H1 (cell line): ENCODE measurements around the gene MSTN. TPM values are rescaled to one million over a fixed set of nuclear protein-coding genes. Genes with fewer than 3 reads are reported as not detected.

ENCODE experiments used
- CTCF ChIA-PET: fragments of 300-600 bp; sonication (Branson Sonifier 250); formaldehyde crosslinking; loops from one replicate; lab custom pipeline; 2021; ENCODE audit not compliant: partially characterized antibody; lab: Charles Lee
- POLR2A ChIA-PET: fragments of 300-600 bp; sonication (Branson Sonifier 250); formaldehyde crosslinking; loops from one replicate; lab custom pipeline; 2021; ENCODE audit warnings: inconsistent platforms; ENCODE audit not compliant: partially characterized antibody; lab: Charles Lee
- DNase-seq, 2 experiments: peaks; one replicate each; pipeline versions ENCODE4 v3.0.0 to v3.0.0-alpha.2; 2010 to 2022; ENCODE audit warnings: low spot score in 2 of 2, low read depth in 1 of 2, mixed read lengths in 1 of 2
- FAIRE-seq: peaks from 2 replicates; lab custom pipeline; 2011; peaks lifted over from hg19 to GRCh38; lab: Jason Lieb, UNC
- H2AFZ ChIP-seq: 2 replicates; pipeline ENCODE4 v1.8.1; 2012; ENCODE audit warnings: low read length, inconsistent platforms
- H2AK5ac ChIP-seq: 2 replicates; pipeline ENCODE4 v1.6.1; 2013; ENCODE audit warnings: low read depth, low read length
- H2BK120ac ChIP-seq: replicated peaks from 2 replicates; pipeline ENCODE3; 2013; ENCODE audit warnings: low read depth, low read length, inconsistent platforms
- H2BK12ac ChIP-seq: 2 replicates; pipeline ENCODE4 v1.6.1; 2013; ENCODE audit warnings: low read depth, low read length
- H2BK15ac ChIP-seq: 2 replicates; pipeline ENCODE4 v1.6.1; 2013; ENCODE audit warnings: low read length
- H2BK20ac ChIP-seq: 2 replicates; pipeline ENCODE4 v1.6.1; 2013; ENCODE audit warnings: low read length
- H2BK5ac ChIP-seq: 2 replicates; pipeline ENCODE4 v1.6.1; 2013; ENCODE audit warnings: low read depth, low read length
- H3K14ac ChIP-seq: 2 replicates; pipeline ENCODE4 v1.6.1; 2013; ENCODE audit warnings: inconsistent platforms; ENCODE audit not compliant: insufficient read length
- H3K18ac ChIP-seq: 2 replicates; pipeline ENCODE4 v1.6.1; 2013; ENCODE audit warnings: low read length; ENCODE audit errors: extremely low read depth
- H3K23ac ChIP-seq: 2 replicates; pipeline ENCODE4 v1.6.1; 2013; ENCODE audit warnings: inconsistent platforms; ENCODE audit not compliant: insufficient read length
- H3K23me2 ChIP-seq: 2 replicates; pipeline ENCODE4 v1.6.1; 2013; ENCODE audit warnings: low read depth, low read length
- H3K27ac ChIP-seq: 2 replicates; pipeline ENCODE4 v1.6.1; 2011; ENCODE audit warnings: low read depth, low read length, inconsistent platforms
- H3K27me3 ChIP-seq, 4 experiments: replicated peaks in 1 of 4; 1 replicate in 1 of 4; 2 replicates in 3 of 4; pipeline versions ENCODE4 v1.6.1 to v1.8.1; 2011 to 2013; ENCODE audit warnings: low read length in 3 of 4, mild to moderate bottlenecking in 3 of 4, inconsistent platforms in 2 of 4, mixed read lengths in 2 of 4, moderate library complexity in 1 of 4; ENCODE audit not compliant: control insufficient read depth in 3 of 4, insufficient read depth in 3 of 4; ENCODE audit errors: extremely low read depth in 1 of 4
- H3K36me3 ChIP-seq, 4 experiments: 2 replicates each; pipeline versions ENCODE4 v1.6.1 to v1.8.1; 2011 to 2013; ENCODE audit warnings: mild to moderate bottlenecking in 4 of 4, low read length in 3 of 4, moderate library complexity in 2 of 4, control low read depth in 1 of 4, inconsistent platforms in 1 of 4; ENCODE audit not compliant: insufficient read depth in 4 of 4, control insufficient read depth in 2 of 4
- H3K4ac ChIP-seq: replicated peaks from 2 replicates; pipeline ENCODE3; 2013; ENCODE audit warnings: low read length, low read depth, mixed read lengths, inconsistent platforms; ENCODE audit not compliant: insufficient read length
- H3K4me1 ChIP-seq, 4 experiments: replicated peaks in 1 of 4; 1 replicate in 1 of 4; 2 replicates in 3 of 4; pipeline versions ENCODE4 v1.6.1 to v1.8.1; 2011 to 2013; ENCODE audit warnings: low read length in 3 of 4, inconsistent platforms in 2 of 4, mixed read lengths in 1 of 4; ENCODE audit not compliant: insufficient read depth in 4 of 4, control insufficient read depth in 3 of 4
- H3K4me2 ChIP-seq, 2 experiments: 2 replicates each; pipeline versions ENCODE4 v1.6.1 to v1.8.1; 2011 to 2013; ENCODE audit warnings: low read depth in 2 of 2, low read length in 2 of 2, control low read depth in 1 of 2, inconsistent platforms in 1 of 2, mild to moderate bottlenecking in 1 of 2; ENCODE audit not compliant: insufficient read depth in 1 of 2
- H3K4me3 ChIP-seq, 4 experiments: fragments of 200-600, 300-600 bp in 1 of 4; sonication (generic), shearing (Covaris generic), sonication (Bioruptor Twin) in 1 of 4; 2 replicates each; pipeline versions ENCODE4 v1.5.1 to v1.8.1; 2011 to 2016; ENCODE audit warnings: low read length in 4 of 4, low read depth in 3 of 4, control low read depth in 2 of 4, inconsistent platforms in 2 of 4, mild to moderate bottlenecking in 2 of 4, mixed read lengths in 1 of 4, moderate library complexity in 1 of 4; ENCODE audit not compliant: insufficient read depth in 2 of 4; ENCODE audit errors: extremely low read depth in 1 of 4
- H3K56ac ChIP-seq: replicated peaks from 2 replicates; pipeline ENCODE3; 2013; ENCODE audit warnings: low read depth, mild to moderate bottlenecking, mixed read lengths, low read length, inconsistent platforms; ENCODE audit not compliant: insufficient read length
- H3K79me1 ChIP-seq: 2 replicates; pipeline ENCODE4 v1.6.1; 2013; ENCODE audit warnings: low read depth, low read length, control low read depth
- H3K79me2 ChIP-seq, 2 experiments: 2 replicates each; pipeline versions ENCODE4 v1.6.1 to v1.8.1; 2012 to 2013; ENCODE audit warnings: low read length in 2 of 2, mild to moderate bottlenecking in 2 of 2, inconsistent platforms in 1 of 2; ENCODE audit not compliant: insufficient read depth in 2 of 2, control insufficient read depth in 1 of 2
- H3K9ac ChIP-seq, 4 experiments: replicated peaks in 1 of 4; 1 replicate in 1 of 4; 2 replicates in 3 of 4; pipeline versions ENCODE4 v1.6.1 to v1.8.1; 2011 to 2013; ENCODE audit warnings: low read depth in 3 of 4, low read length in 3 of 4, control low read depth in 2 of 4, mild to moderate bottlenecking in 2 of 4, moderate library complexity in 2 of 4, inconsistent platforms in 1 of 4; ENCODE audit errors: extremely low read depth in 1 of 4
- H3K9me3 ChIP-seq, 2 experiments: 2 replicates each; pipeline versions ENCODE4 v1.6.1 to v1.8.1; 2012 to 2013; ENCODE audit warnings: mild to moderate bottlenecking in 2 of 2, moderate library complexity in 2 of 2, control low read depth in 1 of 2, inconsistent platforms in 1 of 2, low read depth in 1 of 2, low read length in 1 of 2, mixed read lengths in 1 of 2; ENCODE audit not compliant: insufficient read depth in 2 of 2
- H4K20me1 ChIP-seq, 2 experiments: replicated peaks in 1 of 2; 2 replicates each; pipeline versions ENCODE3 to v1.8.1; 2011 to 2013; ENCODE audit warnings: inconsistent platforms in 2 of 2, low read length in 2 of 2, mild to moderate bottlenecking in 1 of 2; ENCODE audit not compliant: insufficient read depth in 2 of 2, control insufficient read depth in 1 of 2
- H4K5ac ChIP-seq: 2 replicates; pipeline ENCODE4 v1.6.1; 2013; ENCODE audit warnings: low read length, low read depth, mixed read lengths, inconsistent platforms; ENCODE audit not compliant: insufficient read length
- H4K8ac ChIP-seq: 2 replicates; pipeline ENCODE4 v1.8.0; 2013; ENCODE audit warnings: mild to moderate bottlenecking, moderate library complexity, low read length, inconsistent platforms; ENCODE audit not compliant: insufficient read depth; ENCODE audit errors: extremely low read depth
- H4K91ac ChIP-seq: replicated peaks from 2 replicates; pipeline ENCODE3; 2013; ENCODE audit warnings: low read length, mixed read lengths, inconsistent platforms; ENCODE audit not compliant: insufficient read length
- CHD2 ChIP-seq: IDR thresholded peaks from 2 replicates; pipeline ENCODE4 v1.6.1; 2012; ENCODE audit warnings: low read length, improper control_type of control experiment
- JUND ChIP-seq: IDR thresholded peaks from 2 replicates; pipeline ENCODE4 v1.6.1; 2011; ENCODE audit warnings: mild to moderate bottlenecking, improper control_type of control experiment, low read length
- NANOG ChIP-seq: IDR thresholded peaks from 2 replicates; pipeline ENCODE4 v1.6.1; 2011; ENCODE audit warnings: low read length, low read depth, mild to moderate bottlenecking, inconsistent platforms; ENCODE audit not compliant: insufficient read depth, poor library complexity, severe bottlenecking
- PHF8 ChIP-seq: fragments of 200-600 bp; sonication (generic); conservative IDR thresholded peaks from 2 replicates; pipeline ENCODE4 v1.7.1; 2012; ENCODE audit warnings: low read depth, mild to moderate bottlenecking, inconsistent platforms, low read length, moderate library complexity
- RFX5 ChIP-seq: IDR thresholded peaks from 2 replicates; pipeline ENCODE4 v1.6.1; 2011; ENCODE audit warnings: low read depth, low read length, improper control_type of control experiment, borderline replicate concordance
- RNF2 ChIP-seq: fragments of 200-900, 300-1000 bp; sonication (generic); IDR thresholded peaks from 2 replicates; pipeline ENCODE4 v1.7.1; 2016; ENCODE audit warnings: borderline replicate concordance, low read depth, mild to moderate bottlenecking, antibody characterized with exemption, low read length; ENCODE audit not compliant: poor library complexity, severe bottlenecking; ENCODE audit errors: missing control alignments
- SIN3A ChIP-seq, 2 experiments: IDR thresholded peaks in 1 of 2; conservative IDR thresholded peaks in 1 of 2; 2 replicates each; pipeline ENCODE4 v1.6.1; 2011 to 2012; ENCODE audit warnings: low read length in 2 of 2, improper control_type of control experiment in 1 of 2, low read depth in 1 of 2, mild to moderate bottlenecking in 1 of 2
- SP4 ChIP-seq: IDR thresholded peaks from 2 replicates; pipeline ENCODE4 v1.6.1; 2012; ENCODE audit warnings: low read length, inconsistent platforms
- TAF7 ChIP-seq: optimal IDR thresholded peaks from 2 replicates; pipeline ENCODE3; 2011; ENCODE audit warnings: low read depth, mild to moderate bottlenecking, inconsistent platforms, low read length, moderate library complexity, borderline replicate concordance
- TEAD4 ChIP-seq: IDR thresholded peaks from 2 replicates; pipeline ENCODE4 v1.6.1; 2012; ENCODE audit warnings: low read depth, low read length, inconsistent platforms, mixed read lengths
- WGBS, 2 experiments: shearing (Covaris generic) in 1 of 2; methylation state at CpG; one replicate each; pipeline versions ENCODE4 v1.1.6 to v1.1.7; 2013 to 2015; ENCODE audit warnings: low lambda C conversion rate in 2 of 2, mixed read lengths in 2 of 2, inconsistent platforms in 1 of 2, low coverage in 1 of 2, missing lambda C conversion rate in 1 of 2; ENCODE audit not compliant: insufficient replicate concordance in 2 of 2, insufficient coverage in 1 of 2, insufficient read length in 1 of 2; ENCODE audit errors: extremely low coverage in 1 of 2, missing lambda C conversion rate in 1 of 2; 5-methylcytosine and 5-hydroxymethylcytosine counted together
- polyA plus RNA-seq, 7 experiments: library from polyadenylated mRNA; depleted of rRNA in 3 of 7; stranded (reverse) in 5 of 7; unstranded in 2 of 7; fragments of >200 nt in 5 of 7; fragments of 200-250 nt in 2 of 7; gene quantifications; 1 replicate in 5 of 7; 2 replicates in 1 of 7; 4 replicates in 1 of 7; pipeline versions ENCODE4 v1.2.1 to v1.2.3, GENCODE V29; 2011 to 2013; ENCODE audit warnings: missing spikeins in 2 of 7, mixed read lengths in 2 of 7
- total RNA-seq: library from RNA; stranded (reverse); fragmentation: NEBNext Ultra II Directional; extraction: Animal tissue kit (Norgen Biotek cat#: 25700); gene quantifications from 2 replicates; pipeline ENCODE4 v1.2.1, GENCODE V29; 2021
- TF ChIP-seq, protein P1 (sequence below), 3 experiments: IDR thresholded peaks; 1 replicate in 2 of 3; 2 replicates in 1 of 3; pipeline versions ENCODE4 v1.5.1 to v1.6.1; 2011; ENCODE audit warnings: low read length in 3 of 3, mild to moderate bottlenecking in 3 of 3, inconsistent platforms in 2 of 3, low read depth in 1 of 3, moderate library complexity in 1 of 3; ENCODE audit not compliant: insufficient read depth in 1 of 3; ENCODE audit errors: control extremely low read depth in 1 of 3

The MSTN gene
- total and polyA plus RNA-seq, 2 of the 8 experiments (the other 6 are each of a cell fraction or from before 2014, with no cell fraction given): not detected

DNA sequence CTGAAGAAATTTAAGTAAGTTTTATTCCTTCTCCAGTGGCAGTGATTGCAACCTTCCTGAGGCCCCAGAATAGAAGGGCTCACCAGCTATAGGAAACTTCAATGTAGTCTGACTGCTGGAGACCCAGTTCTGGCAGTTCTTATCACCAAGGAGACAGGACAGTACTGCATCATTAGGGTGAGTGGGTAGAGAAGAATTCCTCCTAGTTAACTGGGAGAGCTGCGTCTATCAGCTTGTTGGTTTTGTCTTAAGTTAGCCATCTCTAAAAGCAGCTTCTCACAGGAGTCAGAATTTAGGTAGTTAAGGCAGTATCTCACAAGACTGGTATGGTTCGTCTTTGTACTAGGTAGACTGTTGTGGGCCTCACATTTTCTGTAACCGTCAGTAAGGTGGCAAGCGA lies 3.3 kb upstream of the MSTN start:
- Histone ChIP-seq H2BK120ac (no peak overlapping the region), H3K27me3 (no peaks in the 10 kb centered on the region), H3K56ac (no peak overlapping the region), H3K79me2 (no peaks in the 10 kb centered on the region), H3K23me2 (no peaks in the 10 kb centered on the region), H2BK5ac (no peak overlapping the region), H2AFZ (no peak overlapping the region), H3K23ac (no peak overlapping the region), H4K20me1 (no peaks in the 10 kb centered on the region)
- no peak for DNase-seq
- FAIRE-seq: no peak
- TF ChIP-seq NANOG (no peak), PHF8 (no peak), JUND (no peak), TEAD4 (no peak), SIN3A (conservative IDR thresholded peaks at IDR 0.05 in 1 of 2, IDR thresholded peaks at IDR 0.05 in 1 of 2; ENCODE audit: low read depth in 1 of 2, low read length in 2 of 2) (no peak), CHD2 (no peak), RNF2 (no peak), SP4 (no peak), TAF7 (no peak), RFX5 (no peak)
- TF ChIP-seq, protein P1, sequence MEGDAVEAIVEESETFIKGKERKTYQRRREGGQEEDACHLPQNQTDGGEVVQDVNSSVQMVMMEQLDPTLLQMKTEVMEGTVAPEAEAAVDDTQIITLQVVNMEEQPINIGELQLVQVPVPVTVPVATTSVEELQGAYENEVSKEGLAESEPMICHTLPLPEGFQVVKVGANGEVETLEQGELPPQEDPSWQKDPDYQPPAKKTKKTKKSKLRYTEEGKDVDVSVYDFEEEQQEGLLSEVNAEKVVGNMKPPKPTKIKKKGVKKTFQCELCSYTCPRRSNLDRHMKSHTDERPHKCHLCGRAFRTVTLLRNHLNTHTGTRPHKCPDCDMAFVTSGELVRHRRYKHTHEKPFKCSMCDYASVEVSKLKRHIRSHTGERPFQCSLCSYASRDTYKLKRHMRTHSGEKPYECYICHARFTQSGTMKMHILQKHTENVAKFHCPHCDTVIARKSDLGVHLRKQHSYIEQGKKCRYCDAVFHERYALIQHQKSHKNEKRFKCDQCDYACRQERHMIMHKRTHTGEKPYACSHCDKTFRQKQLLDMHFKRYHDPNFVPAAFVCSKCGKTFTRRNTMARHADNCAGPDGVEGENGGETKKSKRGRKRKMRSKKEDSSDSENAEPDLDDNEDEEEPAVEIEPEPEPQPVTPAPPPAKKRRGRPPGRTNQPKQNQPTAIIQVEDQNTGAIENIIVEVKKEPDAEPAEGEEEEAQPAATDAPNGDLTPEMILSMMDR (IDR thresholded peaks at IDR 0.05; ENCODE audit: control extremely low read depth in 1 of 3, insufficient read depth in 1 of 3, low read depth in 1 of 3, low read length in 3 of 3): no peak
- TF ChIP-seq, all 59 proteins: peak for 0
- Histone ChIP-seq H2AK5ac (no peak overlapping the region), H2BK12ac (no peak overlapping the region), H3K79me1 (no peaks in the 10 kb centered on the region), H3K18ac (no peak overlapping the region), H4K5ac (no peak overlapping the region), H3K14ac (no peak overlapping the region), H4K91ac (no peak overlapping the region), H4K8ac (no peak overlapping the region), H3K4ac (no peak overlapping the region), H3K9ac (no peak overlapping the region), H3K27ac (no peak overlapping the region), H3K4me1 (no peaks in the 10 kb centered on the region), H3K4me3 (no peak overlapping the region), H3K4me2 (no peak overlapping the region), H2BK15ac (no peak overlapping the region), H3K9me3 (no peaks in the 10 kb centered on the region), H2BK20ac (no peak overlapping the region), H3K36me3 (no peaks in the 10 kb centered on the region)
- CTCF ChIA-PET: interaction anchor here (0.8 kb wide), 1 partner anchor 16 kb away, joined by 3 read pairs; no protein-coding TSS in a partner anchor
- POLR2A ChIA-PET: no interaction called here
- WGBS, 2 experiments: 84% methylated on average over 4 of the region's 4 CpGs; no CpG with 5 or more reads in 1 of the 2 experiments
